ENCODE data around the gene MAEA.

DNA sequence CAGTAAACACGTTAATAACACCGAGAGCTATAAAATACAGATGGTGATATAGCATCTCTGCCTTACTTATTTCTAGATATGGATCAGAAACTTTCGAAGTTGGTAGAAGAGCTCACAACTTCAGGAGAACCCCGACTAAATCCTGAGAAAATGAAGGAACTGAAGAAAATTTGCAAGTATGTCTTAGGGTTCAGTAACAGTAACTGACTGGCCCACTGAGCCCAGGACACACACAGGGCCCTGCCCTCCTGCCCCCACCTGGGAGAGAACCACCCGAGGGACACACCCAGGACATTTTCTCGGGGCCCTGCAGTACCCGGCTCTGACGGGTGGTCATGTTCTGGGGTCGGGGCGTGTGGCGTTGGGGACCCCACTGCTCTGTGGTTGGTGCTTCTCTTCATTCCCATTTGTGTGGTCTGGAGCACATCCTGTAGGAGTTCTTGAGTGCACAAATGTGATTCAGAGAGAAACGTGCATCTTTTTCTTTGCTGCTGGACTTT, 58.4 kb downstream of the MAEA start:
- TF ChIP-seq SREBF2 (IDR thresholded peaks at IDR 0.05) (no peak), CTCF (IDR thresholded peaks at IDR 0.05) (no peak), MAFK (IDR thresholded peaks at IDR 0.05; ENCODE audit: partially characterized antibody) (no peak), POLR2A (IDR thresholded peaks at IDR 0.05; ENCODE audit: low read length) (no peak), KDM1A (IDR thresholded peaks at IDR 0.05; ENCODE audit: low read depth) (no peak), MYC (IDR thresholded peaks at IDR 0.05; ENCODE audit: borderline replicate concordance, low read length) (no peak), HOXA7 (CRISPR knock-in tag; IDR thresholded peaks at IDR 0.05) (no peak), POLR2AphosphoS2 (conservative IDR thresholded peaks at IDR 0.05; ENCODE audit: low read length) (no peak)
- TF ChIP-seq, protein P1, sequence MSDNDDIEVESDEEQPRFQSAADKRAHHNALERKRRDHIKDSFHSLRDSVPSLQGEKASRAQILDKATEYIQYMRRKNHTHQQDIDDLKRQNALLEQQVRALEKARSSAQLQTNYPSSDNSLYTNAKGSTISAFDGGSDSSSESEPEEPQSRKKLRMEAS (IDR thresholded peaks at IDR 0.05), result no peak
- TF ChIP-seq, protein P2, sequence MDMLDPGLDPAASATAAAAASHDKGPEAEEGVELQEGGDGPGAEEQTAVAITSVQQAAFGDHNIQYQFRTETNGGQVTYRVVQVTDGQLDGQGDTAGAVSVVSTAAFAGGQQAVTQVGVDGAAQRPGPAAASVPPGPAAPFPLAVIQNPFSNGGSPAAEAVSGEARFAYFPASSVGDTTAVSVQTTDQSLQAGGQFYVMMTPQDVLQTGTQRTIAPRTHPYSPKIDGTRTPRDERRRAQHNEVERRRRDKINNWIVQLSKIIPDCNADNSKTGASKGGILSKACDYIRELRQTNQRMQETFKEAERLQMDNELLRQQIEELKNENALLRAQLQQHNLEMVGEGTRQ (IDR thresholded peaks at IDR 0.05), result no peak

Data from A549 (cell line).